ENCODE measurements around the gene WNT5A. TPM values are rescaled to one million over a fixed set of nuclear protein-coding genes. Genes with fewer than 3 reads are reported as not detected.
A peak's percentile ranks its signal among the peaks of the same experiment; 100 is the strongest.

Gene WNT5A
- polyA plus RNA-seq, 1 experiment = 203 TPM

DNA sequence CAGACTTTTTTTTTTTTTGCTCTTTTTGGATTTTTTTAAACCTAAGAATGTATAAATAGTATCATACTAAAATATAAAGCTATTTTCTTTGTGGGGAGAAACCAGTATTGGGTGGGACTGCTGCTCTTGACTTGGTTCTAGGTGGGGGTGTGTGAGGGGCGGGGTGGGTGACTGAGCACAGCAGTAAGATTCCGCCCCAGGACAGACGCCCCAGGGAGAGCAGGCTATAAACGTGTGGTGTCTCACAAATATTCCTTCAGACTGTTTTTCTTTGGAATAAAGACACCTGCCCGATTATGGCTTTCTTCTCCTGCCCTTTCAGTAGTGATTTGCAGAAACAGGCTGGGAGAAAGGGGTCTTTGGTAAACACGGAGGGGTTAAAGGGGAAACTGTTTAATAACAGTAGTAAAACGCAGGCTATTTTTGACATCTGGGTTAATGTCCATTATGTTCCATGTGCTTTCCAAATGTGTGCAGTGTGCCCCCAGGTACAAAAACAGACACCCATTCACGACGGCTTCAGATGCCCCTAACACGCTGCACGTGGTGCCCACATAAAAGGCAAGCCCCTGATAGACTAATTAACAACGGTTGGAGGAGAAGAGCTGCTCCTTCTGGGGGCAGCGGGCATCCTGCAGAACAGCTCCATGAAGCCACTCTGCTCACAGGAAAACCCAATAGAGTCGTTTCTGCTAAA, 28.6 kb upstream of the WNT5A start:
- no peak for DNase-seq (ENCODE audit: low read depth, low spot score)
- CTCF ChIA-PET = interaction anchor here (0.5 to 0.6 kb wide), 3 partner anchors 8 to 570 kb away, joined by 3 to 14 read pairs (median 9); no protein-coding TSS in a partner anchor
- Histone ChIP-seq H3K27me3 (ENCODE audit: control insufficient read depth, insufficient read depth, low read length) (no peaks in the 10 kb centered on the region), H3K9me3 (ENCODE audit: control insufficient read depth, insufficient read depth, low read length) (no peaks in the 10 kb centered on the region), H3K4me3 (ENCODE audit: low read depth, low read length) (no peak overlapping the region), H3K27ac (ENCODE audit: low read depth, low read length) (no peak overlapping the region)
- TF ChIP-seq, protein P1, sequence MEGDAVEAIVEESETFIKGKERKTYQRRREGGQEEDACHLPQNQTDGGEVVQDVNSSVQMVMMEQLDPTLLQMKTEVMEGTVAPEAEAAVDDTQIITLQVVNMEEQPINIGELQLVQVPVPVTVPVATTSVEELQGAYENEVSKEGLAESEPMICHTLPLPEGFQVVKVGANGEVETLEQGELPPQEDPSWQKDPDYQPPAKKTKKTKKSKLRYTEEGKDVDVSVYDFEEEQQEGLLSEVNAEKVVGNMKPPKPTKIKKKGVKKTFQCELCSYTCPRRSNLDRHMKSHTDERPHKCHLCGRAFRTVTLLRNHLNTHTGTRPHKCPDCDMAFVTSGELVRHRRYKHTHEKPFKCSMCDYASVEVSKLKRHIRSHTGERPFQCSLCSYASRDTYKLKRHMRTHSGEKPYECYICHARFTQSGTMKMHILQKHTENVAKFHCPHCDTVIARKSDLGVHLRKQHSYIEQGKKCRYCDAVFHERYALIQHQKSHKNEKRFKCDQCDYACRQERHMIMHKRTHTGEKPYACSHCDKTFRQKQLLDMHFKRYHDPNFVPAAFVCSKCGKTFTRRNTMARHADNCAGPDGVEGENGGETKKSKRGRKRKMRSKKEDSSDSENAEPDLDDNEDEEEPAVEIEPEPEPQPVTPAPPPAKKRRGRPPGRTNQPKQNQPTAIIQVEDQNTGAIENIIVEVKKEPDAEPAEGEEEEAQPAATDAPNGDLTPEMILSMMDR (IDR thresholded peaks at IDR 0.05; ENCODE audit: low read depth, low read length) = no peak
- POLR2A ChIA-PET = no interaction called here

DNA sequence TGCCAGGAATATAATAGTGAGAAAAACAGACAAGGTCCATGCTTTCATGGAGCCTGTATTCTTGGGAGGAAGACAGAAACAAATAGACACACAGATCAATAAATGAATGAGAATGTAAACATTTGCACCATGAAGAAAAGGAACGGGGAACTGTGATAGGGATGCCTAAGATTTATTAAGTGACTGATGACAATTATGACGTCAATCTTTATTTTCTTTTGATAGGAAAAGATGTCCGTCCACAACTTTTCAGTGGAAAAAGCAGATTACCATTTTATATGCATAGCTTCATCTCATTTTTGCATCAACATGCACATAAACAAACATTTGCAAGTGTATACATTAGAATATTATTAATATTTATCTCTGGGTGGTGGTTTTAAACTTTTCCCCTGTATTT, 27.9 kb upstream of the WNT5A start:
- H3K27me3 ChIP-seq (ENCODE audit: control insufficient read depth, insufficient read depth, low read length) = no peaks in the 10 kb centered on the region
- no peak for DNase-seq (ENCODE audit: low read depth, low spot score)
- H3K4me3 ChIP-seq (ENCODE audit: low read depth, low read length) = no peak overlapping the region
- CTCF ChIA-PET = interaction anchor here (0.6 to 1.0 kb wide), 2 partner anchors 11 to 569 kb away, joined by 3 to 4 read pairs; no protein-coding TSS in a partner anchor
- POLR2A ChIA-PET = no interaction called here
- no peaks in the 10 kb centered on the region for H3K9me3 ChIP-seq (ENCODE audit: control insufficient read depth, insufficient read depth, low read length)
- TF ChIP-seq, protein P1 (IDR thresholded peaks at IDR 0.05; ENCODE audit: low read depth, low read length) = no peak
- no peak overlapping the region for H3K27ac ChIP-seq (ENCODE audit: low read depth, low read length)

DNA sequence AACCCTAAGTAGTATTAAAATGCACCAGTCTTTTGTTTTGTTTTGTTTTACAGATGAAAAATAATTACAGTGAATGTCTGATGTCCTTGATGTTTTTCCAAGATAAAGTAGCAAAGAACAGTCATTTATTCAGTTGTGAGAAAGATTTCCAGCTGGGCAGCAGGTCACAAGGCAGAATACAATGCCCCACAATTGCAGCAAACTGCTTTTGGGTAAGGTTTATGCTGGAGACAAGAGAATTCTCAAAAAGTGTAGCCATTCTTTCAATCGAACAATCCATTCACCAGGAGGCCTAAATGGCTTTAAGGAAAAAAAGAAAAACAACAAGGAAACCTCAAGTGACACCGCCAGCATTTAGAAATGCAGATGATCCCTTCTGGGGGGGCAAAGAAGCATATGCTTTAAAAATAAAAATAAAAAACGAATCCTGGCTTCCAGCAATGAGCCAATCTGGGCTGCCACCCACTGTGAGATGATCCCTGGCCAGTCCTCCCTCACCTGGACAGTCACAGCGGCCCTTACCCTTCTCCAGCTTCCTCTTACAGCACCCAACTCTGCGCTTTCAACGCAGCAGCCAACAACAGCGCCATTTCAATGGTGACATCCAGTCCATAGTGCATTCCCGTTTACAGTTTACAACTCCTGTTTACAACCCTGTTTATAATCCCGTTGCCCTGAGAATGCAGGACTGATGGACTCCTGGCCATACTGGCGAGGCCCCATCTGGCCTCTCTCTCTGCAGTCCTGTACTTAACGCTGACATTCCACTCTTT, 25.7 kb upstream of the WNT5A start:
- H3K27ac ChIP-seq (ENCODE audit: low read depth, low read length) = no peak overlapping the region
- CTCF ChIA-PET = no interaction called here

DNA sequence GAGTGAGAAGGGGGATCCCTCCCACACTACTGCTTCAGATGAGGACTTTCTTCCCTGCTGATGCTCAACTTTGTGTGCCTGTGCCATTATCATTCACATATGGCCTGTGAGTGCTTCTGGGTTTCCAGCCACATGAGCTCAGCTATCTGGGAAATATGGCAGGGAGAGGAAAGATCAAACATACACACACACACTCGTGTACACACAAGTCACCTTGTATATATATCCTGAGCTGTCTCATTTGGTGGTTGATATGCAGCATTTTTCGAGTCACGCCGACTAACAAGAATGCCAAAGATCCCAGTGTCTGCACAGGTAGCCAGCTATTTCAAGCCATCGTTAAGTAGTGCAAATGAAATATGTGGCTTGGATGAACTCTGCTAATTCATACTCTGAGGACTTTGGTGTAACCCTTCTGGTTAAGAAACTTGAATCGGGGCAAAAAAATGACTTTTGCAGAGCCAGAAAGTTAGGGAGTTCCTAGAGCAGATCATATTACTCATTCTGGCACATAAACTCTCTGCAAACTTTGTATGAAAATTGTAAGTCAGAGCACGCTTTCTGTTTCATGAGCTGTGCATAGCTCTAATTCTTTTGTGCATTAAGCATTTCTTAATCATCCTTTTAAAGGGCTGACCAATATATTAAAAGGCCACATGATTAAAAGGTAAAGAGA, 24.9 kb upstream of the WNT5A start:
- TF ChIP-seq, protein P1 (IDR thresholded peaks at IDR 0.05; ENCODE audit: low read depth, low read length) = no peak
- ChIA-PET POLR2A (interaction anchor here (0.9 to 1.2 kb wide), 2 partner anchors 52 to 343 kb away, joined by 3 to 4 read pairs; no protein-coding TSS in a partner anchor), CTCF (no interaction called here)
- no peaks in the 10 kb centered on the region for H3K9me3 ChIP-seq (ENCODE audit: control insufficient read depth, insufficient read depth, low read length)
- peak overlapping the region; percentile 33 for H3K4me3 ChIP-seq (ENCODE audit: low read depth, low read length)
- peaks cover 3% of the 10 kb centered on the region for H3K27me3 ChIP-seq (ENCODE audit: control insufficient read depth, insufficient read depth, low read length)
- DNase-seq (ENCODE audit: low read depth, low spot score) = peak; percentile 51
- H3K27ac ChIP-seq (ENCODE audit: low read depth, low read length) = peak overlapping the region; percentile 59

More for the DNA sequence above, 25.7 kb upstream of the WNT5A start:
- TF ChIP-seq, protein P1 (IDR thresholded peaks at IDR 0.05; ENCODE audit: low read depth, low read length) = no peak
- Histone ChIP-seq H3K27me3 (ENCODE audit: control insufficient read depth, insufficient read depth, low read length) (no peaks in the 10 kb centered on the region), H3K4me3 (ENCODE audit: low read depth, low read length) (no peak overlapping the region), H3K9me3 (ENCODE audit: control insufficient read depth, insufficient read depth, low read length) (no peaks in the 10 kb centered on the region)
- DNase-seq (ENCODE audit: low read depth, low spot score) = no peak
- POLR2A ChIA-PET = interaction anchor here (0.9 to 1.2 kb wide), 2 partner anchors 52 to 343 kb away, joined by 3 to 4 read pairs; no protein-coding TSS in a partner anchor

All from AG04450 (cell line).